ENCODE results near the gene DOK6. TPM values are rescaled to one million over a fixed set of nuclear protein-coding genes. Genes with fewer than 3 reads are reported as not detected.

DOK6 gene
- total and polyA plus RNA-seq, 2 of the 13 experiments (the other 11 are each of a cell fraction or from before 2014, with no cell fraction given), result 17.0 to 17.2 TPM

GRCh38 chr18:69397096-69397495, 3.6 kb upstream of the DOK6 start:
- BruUV-seq (replicated peaks), result no TSS peak
- ATAC-seq (no peak), DNase-seq (ENCODE audit: low spot score) (no peak), FAIRE-seq (no peak)
- TF ChIP-seq MAFK (conservative IDR thresholded peaks at IDR 0.05 in 1 of 2, IDR thresholded peaks at IDR 0.05 in 1 of 2; ENCODE audit: low read length in 2 of 2) (peak; percentile 87 to 91), TBP (CRISPR knock-in tag; IDR thresholded peaks at IDR 0.05) (no peak), NFE2L2 (IDR thresholded peaks at IDR 0.05; ENCODE audit: low read length) (peak; percentile 74; the same call in 1 of the 2 replicates), FOXJ3 (CRISPR knock-in tag; IDR thresholded peaks at IDR 0.05; ENCODE audit: borderline replicate concordance) (no peak), ASH2L (IDR thresholded peaks at IDR 0.05; ENCODE audit: insufficient read length, low read depth, low read length) (no peak), HDAC6 (IDR thresholded peaks at IDR 0.05; ENCODE audit: low read depth, low read length) (no peak), MED8 (CRISPR knock-in tag; IDR thresholded peaks at IDR 0.05; ENCODE audit: insufficient replicate concordance) (no peak), MAFF (IDR thresholded peaks at IDR 0.05; ENCODE audit: low read depth, low read length) (peak; percentile 87), ZNF616 (CRISPR knock-in tag; IDR thresholded peaks at IDR 0.05; ENCODE audit: low read depth) (no peak)
- TF ChIP-seq, protein P1, sequence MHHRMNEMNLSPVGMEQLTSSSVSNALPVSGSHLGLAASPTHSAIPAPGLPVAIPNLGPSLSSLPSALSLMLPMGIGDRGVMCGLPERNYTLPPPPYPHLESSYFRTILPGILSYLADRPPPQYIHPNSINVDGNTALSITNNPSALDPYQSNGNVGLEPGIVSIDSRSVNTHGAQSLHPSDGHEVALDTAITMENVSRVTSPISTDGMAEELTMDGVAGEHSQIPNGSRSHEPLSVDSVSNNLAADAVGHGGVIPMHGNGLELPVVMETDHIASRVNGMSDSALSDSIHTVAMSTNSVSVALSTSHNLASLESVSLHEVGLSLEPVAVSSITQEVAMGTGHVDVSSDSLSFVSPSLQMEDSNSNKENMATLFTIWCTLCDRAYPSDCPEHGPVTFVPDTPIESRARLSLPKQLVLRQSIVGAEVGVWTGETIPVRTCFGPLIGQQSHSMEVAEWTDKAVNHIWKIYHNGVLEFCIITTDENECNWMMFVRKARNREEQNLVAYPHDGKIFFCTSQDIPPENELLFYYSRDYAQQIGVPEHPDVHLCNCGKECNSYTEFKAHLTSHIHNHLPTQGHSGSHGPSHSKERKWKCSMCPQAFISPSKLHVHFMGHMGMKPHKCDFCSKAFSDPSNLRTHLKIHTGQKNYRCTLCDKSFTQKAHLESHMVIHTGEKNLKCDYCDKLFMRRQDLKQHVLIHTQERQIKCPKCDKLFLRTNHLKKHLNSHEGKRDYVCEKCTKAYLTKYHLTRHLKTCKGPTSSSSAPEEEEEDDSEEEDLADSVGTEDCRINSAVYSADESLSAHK (CRISPR knock-in tag; IDR thresholded peaks at IDR 0.05; ENCODE audit: borderline replicate concordance), result no peak
- TF ChIP-seq, protein P2, sequence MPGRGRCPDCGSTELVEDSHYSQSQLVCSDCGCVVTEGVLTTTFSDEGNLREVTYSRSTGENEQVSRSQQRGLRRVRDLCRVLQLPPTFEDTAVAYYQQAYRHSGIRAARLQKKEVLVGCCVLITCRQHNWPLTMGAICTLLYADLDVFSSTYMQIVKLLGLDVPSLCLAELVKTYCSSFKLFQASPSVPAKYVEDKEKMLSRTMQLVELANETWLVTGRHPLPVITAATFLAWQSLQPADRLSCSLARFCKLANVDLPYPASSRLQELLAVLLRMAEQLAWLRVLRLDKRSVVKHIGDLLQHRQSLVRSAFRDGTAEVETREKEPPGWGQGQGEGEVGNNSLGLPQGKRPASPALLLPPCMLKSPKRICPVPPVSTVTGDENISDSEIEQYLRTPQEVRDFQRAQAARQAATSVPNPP (CRISPR knock-in tag; IDR thresholded peaks at IDR 0.05), result no peak
- Histone ChIP-seq H3K27ac (ENCODE audit: extremely low read length, insufficient read depth, low read length) (no peak overlapping the region), H3K79me2 (ENCODE audit: insufficient read depth, low read length) (peaks cover 6% of the 10 kb centered on the region), H3K4me2 (ENCODE audit: low read depth, low read length) (no peak overlapping the region), H3K27me3 (ENCODE audit: control insufficient read depth in 1 of 2, insufficient read depth in 2 of 2, low read length in 2 of 2) (peaks cover 0 to 8% of the 10 kb centered on the region in 2 experiments; a peak in 3 of 5 replicates), H3K36me3 (replicated peaks in 1 of 2; ENCODE audit: control insufficient read depth in 1 of 2, insufficient read depth in 2 of 2, low read length in 2 of 2) (no peaks in the 10 kb centered on the region), H3K4me1 (ENCODE audit: insufficient read depth, low read length) (peaks cover 20% of the 10 kb centered on the region), H2AFZ (ENCODE audit: low read length) (no peak overlapping the region), H3K4me3 (replicated peaks in 1 of 3; ENCODE audit: insufficient read depth in 1 of 3, low read depth in 2 of 3, low read length in 3 of 3) (no peak overlapping the region), H3K9me3 (ENCODE audit: low read length) (no peaks in the 10 kb centered on the region), H3K9ac (ENCODE audit: insufficient read depth, low read depth, low read length) (no peak overlapping the region), H4K20me1 (ENCODE audit: insufficient read depth, low read length) (no peaks in the 10 kb centered on the region)
- 76% methylated on average over 7 of the region's 7 CpGs for WGBS (ENCODE audit: low lambda C conversion rate)
- ChIA-PET POLR2A (interaction anchor here (0.7 kb wide), 1 partner anchor 25 kb away, joined by 4 read pairs; no protein-coding TSS in a partner anchor), CTCF (ENCODE audit: low intra/inter-chr PET ratio, low total read pairs) (no interaction called here)
- intact Hi-C loops (cut with micrococcal nuclease; ENCODE audit: unreplicated experiment) (no loop called here), in situ Hi-C loops (cut with HindIII; ENCODE audit: extremely low pct_ligation_motif_present, low pct_unique_long_range_greater_than_20kb) (no loop called here)
